ENCODE data around the gene ARHGAP8.
"Not testable (repeated sequence)": the region's sequence is repeated elsewhere in the genome, so short reads cannot be mapped to it uniquely, and the experiment has no call there.

The ARHGAP8 gene

GRCh38 chr22:44747784-44748127 is 4.6 kb upstream of the ARHGAP8 start:
- not testable (repeated sequence) for H3K14ac ChIP-seq (ENCODE audit: low read length); H2AK5ac ChIP-seq (ENCODE audit: low read depth, low read length); H2BK15ac ChIP-seq (ENCODE audit: low read length); H3K23ac ChIP-seq (ENCODE audit: low read depth, low read length, poor library complexity); H3K18ac ChIP-seq (ENCODE audit: low read length); H3K27ac ChIP-seq (replicated peaks; ENCODE audit: low read length); H4K91ac ChIP-seq (ENCODE audit: low read depth, low read length, poor library complexity); H3K9ac ChIP-seq (ENCODE audit: low read depth, low read length, poor library complexity); H3K79me1 ChIP-seq (ENCODE audit: low read depth, low read length); H3K4ac ChIP-seq (ENCODE audit: low read length); H2AFZ ChIP-seq (ENCODE audit: low read length); H3K4me2 ChIP-seq (ENCODE audit: insufficient read depth, low read length, poor library complexity, severe bottlenecking); H4K8ac ChIP-seq (ENCODE audit: low read depth, low read length); H3K4me3 ChIP-seq (ENCODE audit: low read length in 2 of 2); H2BK5ac ChIP-seq (ENCODE audit: low read length); H2BK120ac ChIP-seq (ENCODE audit: low read depth, low read length); H3K9me3 ChIP-seq (replicated peaks in 1 of 2; ENCODE audit: control insufficient read depth in 2 of 2, insufficient read depth in 1 of 2, low read depth in 1 of 2, low read length in 2 of 2); H2BK12ac ChIP-seq (ENCODE audit: low read length); H3K4me1 ChIP-seq (ENCODE audit: control insufficient read depth in 2 of 2, insufficient read depth in 1 of 2, low read depth in 1 of 2, low read length in 2 of 2); H3K36me3 ChIP-seq (replicated peaks in 1 of 2; ENCODE audit: control insufficient read depth in 2 of 2, insufficient read depth in 2 of 2, low read length in 2 of 2); DNase-seq (ENCODE audit: low spot score)
- WGBS, 2 donors (ENCODE audit: extremely low coverage in 2 of 2, insufficient read length in 2 of 2, insufficient replicate concordance in 1 of 2): no CpG with 5 or more reads among the region's 4 CpGs
- peaks cover under 1 to 32% (median 5%) of the 10 kb centered on the region in 3 experiments for H3K27me3 ChIP-seq (ENCODE audit: control insufficient read depth in 3 of 3, insufficient read depth in 3 of 3, low read depth in 1 of 3, low read length in 3 of 3)

GRCh38 chr22:44748524-44748923 is 3.9 kb upstream of the ARHGAP8 start:
- Histone ChIP-seq H3K27me3 (ENCODE audit: control insufficient read depth in 3 of 3, insufficient read depth in 3 of 3, low read depth in 1 of 3, low read length in 3 of 3) (peaks cover 3 to 40% (median 13%) of the 10 kb centered on the region in 3 experiments), H4K91ac (ENCODE audit: low read depth, low read length, poor library complexity) (no peak overlapping the region), H3K79me1 (ENCODE audit: low read depth, low read length) (no peaks in the 10 kb centered on the region), H3K9ac (ENCODE audit: low read depth, low read length, poor library complexity) (no peak overlapping the region), H3K27ac (replicated peaks; ENCODE audit: low read length) (no peak overlapping the region), H3K4me2 (ENCODE audit: insufficient read depth, low read length, poor library complexity, severe bottlenecking) (no peak overlapping the region), H2AFZ (ENCODE audit: low read length) (no peak overlapping the region), H3K23ac (ENCODE audit: low read depth, low read length, poor library complexity) (no peak overlapping the region), H3K4ac (ENCODE audit: low read length) (no peak overlapping the region), H3K36me3 (replicated peaks in 1 of 2; ENCODE audit: control insufficient read depth in 2 of 2, insufficient read depth in 2 of 2, low read length in 2 of 2) (no peaks in the 10 kb centered on the region), H3K4me3 (ENCODE audit: low read length in 2 of 2) (no peak overlapping the region), H2BK12ac (ENCODE audit: low read length) (no peak overlapping the region), H2BK5ac (ENCODE audit: low read length) (no peak overlapping the region), H3K18ac (ENCODE audit: low read length) (no peak overlapping the region), H2AK5ac (ENCODE audit: low read depth, low read length) (no peak overlapping the region), H3K14ac (ENCODE audit: low read length) (no peak overlapping the region), H2BK120ac (ENCODE audit: low read depth, low read length) (no peak overlapping the region), H4K8ac (ENCODE audit: low read depth, low read length) (no peak overlapping the region), H3K4me1 (ENCODE audit: control insufficient read depth in 2 of 2, insufficient read depth in 1 of 2, low read depth in 1 of 2, low read length in 2 of 2) (peaks cover 2 to 3% of the 10 kb centered on the region in 2 donors), H3K9me3 (replicated peaks in 1 of 2; ENCODE audit: control insufficient read depth in 2 of 2, insufficient read depth in 1 of 2, low read depth in 1 of 2, low read length in 2 of 2) (peaks cover 0 to 2% of the 10 kb centered on the region in 2 donors), H2BK15ac (ENCODE audit: low read length) (no peak overlapping the region)
- no peak for DNase-seq (ENCODE audit: low spot score)
- WGBS, 2 donors (ENCODE audit: extremely low coverage in 2 of 2, insufficient read length in 2 of 2, insufficient replicate concordance in 1 of 2): no CpG with 5 or more reads among the region's 7 CpGs

GRCh38 chr22:44750481-44750880 is 1.9 kb upstream of the ARHGAP8 start:
- Histone ChIP-seq H2BK5ac (ENCODE audit: low read length) (no peak overlapping the region), H3K4ac (ENCODE audit: low read length) (no peak overlapping the region), H2AK5ac (ENCODE audit: low read depth, low read length) (no peak overlapping the region), H3K9me3 (replicated peaks in 1 of 2; ENCODE audit: control insufficient read depth in 2 of 2, insufficient read depth in 1 of 2, low read depth in 1 of 2, low read length in 2 of 2) (peaks cover 2% of the 10 kb centered on the region in 2 donors), H3K4me2 (ENCODE audit: insufficient read depth, low read length, poor library complexity, severe bottlenecking) (no peak overlapping the region), H2BK15ac (ENCODE audit: low read length) (no peak overlapping the region), H3K79me1 (ENCODE audit: low read depth, low read length) (no peaks in the 10 kb centered on the region), H2AFZ (ENCODE audit: low read length) (no peak overlapping the region), H3K9ac (ENCODE audit: low read depth, low read length, poor library complexity) (no peak overlapping the region), H3K36me3 (replicated peaks in 1 of 2; ENCODE audit: control insufficient read depth in 2 of 2, insufficient read depth in 2 of 2, low read length in 2 of 2) (no peaks in the 10 kb centered on the region), H3K4me3 (ENCODE audit: low read length in 2 of 2) (no peak overlapping the region), H3K27me3 (ENCODE audit: control insufficient read depth in 3 of 3, insufficient read depth in 3 of 3, low read depth in 1 of 3, low read length in 3 of 3) (peaks cover 5 to 59% (median 26%) of the 10 kb centered on the region in 3 experiments), H3K23ac (ENCODE audit: low read depth, low read length, poor library complexity) (no peak overlapping the region), H3K27ac (replicated peaks; ENCODE audit: low read length) (no peak overlapping the region), H2BK12ac (ENCODE audit: low read length) (no peak overlapping the region), H2BK120ac (ENCODE audit: low read depth, low read length) (no peak overlapping the region), H4K91ac (ENCODE audit: low read depth, low read length, poor library complexity) (no peak overlapping the region), H3K4me1 (ENCODE audit: control insufficient read depth in 2 of 2, insufficient read depth in 1 of 2, low read depth in 1 of 2, low read length in 2 of 2) (peaks cover 2 to 3% of the 10 kb centered on the region in 2 donors), H3K18ac (ENCODE audit: low read length) (no peak overlapping the region), H4K8ac (ENCODE audit: low read depth, low read length) (no peak overlapping the region), H3K14ac (ENCODE audit: low read length) (no peak overlapping the region)
- no peak for DNase-seq (ENCODE audit: low spot score)
- WGBS, 2 donors (ENCODE audit: extremely low coverage in 2 of 2, insufficient read length in 2 of 2, insufficient replicate concordance in 1 of 2): no CpG with 5 or more reads among the region's 1 CpG

GRCh38 chr22:44753189-44754042 is 1.0 kb downstream of the ARHGAP8 start:
- no CpG with 5 or more reads among the region's 29 CpGs for WGBS, 2 donors (ENCODE audit: extremely low coverage in 2 of 2, insufficient read length in 2 of 2, insufficient replicate concordance in 1 of 2)
- Histone ChIP-seq H3K4me1 (ENCODE audit: control insufficient read depth in 2 of 2, insufficient read depth in 1 of 2, low read depth in 1 of 2, low read length in 2 of 2) (peaks cover 0 to 5% of the 10 kb centered on the region in 2 donors), H3K79me1 (ENCODE audit: low read depth, low read length) (no peaks in the 10 kb centered on the region), H2AFZ (ENCODE audit: low read length) (no peak overlapping the region), H3K18ac (ENCODE audit: low read length) (no peak overlapping the region), H2BK5ac (ENCODE audit: low read length) (no peak overlapping the region), H3K4me2 (ENCODE audit: insufficient read depth, low read length, poor library complexity, severe bottlenecking) (peak overlapping the region; percentile 77), H2BK120ac (ENCODE audit: low read depth, low read length) (no peak overlapping the region), H3K4ac (ENCODE audit: low read length) (no peak overlapping the region), H2AK5ac (ENCODE audit: low read depth, low read length) (peak overlapping the region; percentile 8), H2BK15ac (ENCODE audit: low read length) (no peak overlapping the region), H3K36me3 (replicated peaks in 1 of 2; ENCODE audit: control insufficient read depth in 2 of 2, insufficient read depth in 2 of 2, low read length in 2 of 2) (no peaks in the 10 kb centered on the region), H3K9ac (ENCODE audit: low read depth, low read length, poor library complexity) (no peak overlapping the region), H4K8ac (ENCODE audit: low read depth, low read length) (no peak overlapping the region), H3K14ac (ENCODE audit: low read length) (no peak overlapping the region), H3K9me3 (replicated peaks in 1 of 2; ENCODE audit: control insufficient read depth in 2 of 2, insufficient read depth in 1 of 2, low read depth in 1 of 2, low read length in 2 of 2) (peaks cover 2% of the 10 kb centered on the region in 2 donors), H4K91ac (ENCODE audit: low read depth, low read length, poor library complexity) (no peak overlapping the region), H3K27me3 (ENCODE audit: control insufficient read depth in 3 of 3, insufficient read depth in 3 of 3, low read depth in 1 of 3, low read length in 3 of 3) (peaks cover 5 to 47% (median 26%) of the 10 kb centered on the region in 3 experiments), H2BK12ac (ENCODE audit: low read length) (no peak overlapping the region), H3K23ac (ENCODE audit: low read depth, low read length, poor library complexity) (no peak overlapping the region), H3K27ac (replicated peaks; ENCODE audit: low read length) (no peak overlapping the region), H3K4me3 (ENCODE audit: low read length in 2 of 2) (no peak overlapping the region)
- no peak for DNase-seq (ENCODE audit: low spot score)

Measured in neuronal stem cell (in vitro differentiated cells).